Gastrocnemius medialis (tissue), 4 donors: ENCODE measurements around the gene HOXD12.

ENCODE experiments used
- CTCF ChIP-seq, 5 experiments: fragments of 450-650 bp in 3 of 5; fragments of 200-600 bp in 2 of 5; sonication (generic) in 2 of 5; IDR thresholded peaks in 4 of 5; conservative IDR thresholded peaks in 1 of 5; 1 replicate in 4 of 5; 2 replicates in 1 of 5; pipeline ENCODE4 v1.5.1; 2016 to 2019; ENCODE audit warnings: antibody characterized with exemption in 5 of 5, mild to moderate bottlenecking in 3 of 5, moderate library complexity in 3 of 5
- POLR2A ChIP-seq, 2 donors: fragments of 450-650 bp; IDR thresholded peaks; one replicate each; pipeline ENCODE4 v1.6.1; 2017; ENCODE audit warnings: antibody characterized with exemption in 2 of 2, mild to moderate bottlenecking in 2 of 2, moderate library complexity in 2 of 2

GRCh38 chr2:176128982-176129796 lies 29.6 kb downstream of the HOXD12 start, which contains the start of gene HOXD8:
- no peak for TF ChIP-seq CTCF (IDR thresholded peaks at IDR 0.05 in 4 of 5, conservative IDR thresholded peaks at IDR 0.05 in 1 of 5)
- TF ChIP-seq POLR2A (IDR thresholded peaks at IDR 0.05): peak in 1 of 2 donors; percentile 19
